Chondrocyte (in vitro differentiated cells): ENCODE results near the gene SPSB1. TPM values are rescaled to one million over a fixed set of nuclear protein-coding genes. Genes with fewer than 3 reads are reported as not detected.

Experiments
- DNase-seq: peaks from one replicate; pipeline ENCODE4 v3.0.0; 2021; ENCODE audit warnings: mixed read lengths, low spot score
- H3K27ac Mint-ChIP-seq: one replicate; pipeline ENCODE4 v1.8.0; 2021; ENCODE audit warnings: mild to moderate bottlenecking, moderate library complexity, mixed read lengths; ENCODE audit not compliant: unreplicated experiment
- H3K27me3 Mint-ChIP-seq: 2 replicates; pipeline ENCODE4 v1.8.0; 2021; ENCODE audit warnings: low read depth, mixed read lengths
- H3K36me3 Mint-ChIP-seq: 2 replicates; pipeline ENCODE4 v1.8.0; 2021; ENCODE audit warnings: low read depth, mixed read lengths
- H3K4me1 Mint-ChIP-seq: 2 replicates; pipeline ENCODE4 v1.8.0; 2021; ENCODE audit warnings: low read depth, mild to moderate bottlenecking, mixed read lengths
- H3K4me3 Mint-ChIP-seq: one replicate; pipeline ENCODE4 v1.8.0; 2021; ENCODE audit warnings: mild to moderate bottlenecking, moderate library complexity, mixed read lengths; ENCODE audit not compliant: unreplicated experiment
- H3K9me3 Mint-ChIP-seq: 2 replicates; pipeline ENCODE4 v1.8.0; 2021; ENCODE audit warnings: low read depth, mixed read lengths
- CTCF ChIP-seq: fragments of 200-600 bp; sonication (generic); IDR thresholded peaks from 2 replicates; pipeline ENCODE4 v1.5.0; 2021; ENCODE audit warnings: antibody characterized with exemption, mild to moderate bottlenecking, moderate library complexity
- total RNA-seq: library from RNA; stranded (reverse); gene quantifications from 3 replicates; pipeline ENCODE4 v1.2.1, GENCODE V29; 2021

SPSB1 gene
- total RNA-seq, 1 donor from 2014 or later, result 173 TPM

- TF ChIP-seq CTCF, result no peak
- no peak overlapping the region for H3K4me3 Mint-ChIP-seq
- peak overlapping the region; percentile 57 for H3K27ac Mint-ChIP-seq
These were observed 63.3 kb downstream of the SPSB1 start for GRCh38 chr1:9356021-9356420.

GRCh38 chr1:9356829-9357466 is 64.3 kb downstream of the SPSB1 start:
- no peak for TF ChIP-seq CTCF
- peaks cover 82% of the 10 kb centered on the region for H3K4me1 Mint-ChIP-seq
- H3K9me3 Mint-ChIP-seq, result no peaks in the 10 kb centered on the region
- no peaks in the 10 kb centered on the region for H3K27me3 Mint-ChIP-seq
- peaks cover 44% of the 10 kb centered on the region for H3K36me3 Mint-ChIP-seq
- no peak overlapping the region for H3K4me3 Mint-ChIP-seq
- H3K27ac Mint-ChIP-seq, result peak overlapping the region; percentile 65
- DNase-seq, result no peak

More at GRCh38 chr1:9356021-9356420, 63.3 kb downstream of the SPSB1 start:
- H3K9me3 Mint-ChIP-seq, result no peaks in the 10 kb centered on the region
- no peak for DNase-seq
- peaks cover 48% of the 10 kb centered on the region for H3K36me3 Mint-ChIP-seq
- H3K4me1 Mint-ChIP-seq, result peaks cover 80% of the 10 kb centered on the region
- no peaks in the 10 kb centered on the region for H3K27me3 Mint-ChIP-seq

GRCh38 chr1:9357958-9358357 is 65.3 kb downstream of the SPSB1 start:
- H3K9me3 Mint-ChIP-seq, result no peaks in the 10 kb centered on the region

GRCh38 chr1:9360371-9361064 is 67.8 kb downstream of the SPSB1 start:
- peaks cover 82% of the 10 kb centered on the region for H3K4me1 Mint-ChIP-seq
- no peaks in the 10 kb centered on the region for H3K9me3 Mint-ChIP-seq
- no peaks in the 10 kb centered on the region for H3K27me3 Mint-ChIP-seq
- peak overlapping the region; percentile 87 for H3K27ac Mint-ChIP-seq
- H3K36me3 Mint-ChIP-seq, result peaks cover 53% of the 10 kb centered on the region
- no peak for DNase-seq
- no peak overlapping the region for H3K4me3 Mint-ChIP-seq
- TF ChIP-seq CTCF, result no peak

More at GRCh38 chr1:9357958-9358357, 65.3 kb downstream of the SPSB1 start:
- peak overlapping the region; percentile 51 for H3K27ac Mint-ChIP-seq
- no peak overlapping the region for H3K4me3 Mint-ChIP-seq
- H3K4me1 Mint-ChIP-seq, result peaks cover 83% of the 10 kb centered on the region
- no peak for DNase-seq
- TF ChIP-seq CTCF, result no peak
- no peaks in the 10 kb centered on the region for H3K27me3 Mint-ChIP-seq
- peaks cover 49% of the 10 kb centered on the region for H3K36me3 Mint-ChIP-seq

GRCh38 chr1:9361630-9362260 is 69.1 kb downstream of the SPSB1 start:
- H3K27me3 Mint-ChIP-seq, result no peaks in the 10 kb centered on the region
- H3K4me1 Mint-ChIP-seq, result peaks cover 81% of the 10 kb centered on the region
- no peak for DNase-seq
- no peak overlapping the region for H3K4me3 Mint-ChIP-seq
- TF ChIP-seq CTCF, result no peak
- H3K36me3 Mint-ChIP-seq, result peaks cover 48% of the 10 kb centered on the region
- H3K27ac Mint-ChIP-seq, result peak overlapping the region; percentile 85
- H3K9me3 Mint-ChIP-seq, result no peaks in the 10 kb centered on the region
